Progenitor cell of endocrine pancreas (in vitro differentiated cells): ENCODE data around the gene SNRPD2. TPM values are rescaled to one million over a fixed set of nuclear protein-coding genes. Genes with fewer than 3 reads are reported as not detected.
A peak's percentile ranks its signal among the peaks of the same experiment; 100 is the strongest.

Experiments
- DNase-seq: peaks from one replicate; pipeline ENCODE4 v3.0.0; 2021; ENCODE audit warnings: low spot score; ENCODE audit not compliant: unreplicated experiment
- H3K27ac Mint-ChIP-seq: 2 replicates; pipeline ENCODE4 v1.8.0; 2021; ENCODE audit warnings: mild to moderate bottlenecking, moderate library complexity, mixed read lengths
- H3K27me3 Mint-ChIP-seq: 2 replicates; pipeline ENCODE4 v1.8.0; 2021; ENCODE audit warnings: mixed read lengths
- H3K36me3 Mint-ChIP-seq: 2 replicates; pipeline ENCODE4 v1.8.0; 2022; ENCODE audit warnings: mixed read lengths; ENCODE audit not compliant: insufficient read depth
- H3K4me1 Mint-ChIP-seq: 2 replicates; pipeline ENCODE4 v1.8.0; 2021; ENCODE audit warnings: low read depth, mixed read lengths
- H3K4me3 Mint-ChIP-seq: 2 replicates; pipeline ENCODE4 v1.8.0; 2021; ENCODE audit warnings: low read depth, mild to moderate bottlenecking, moderate library complexity, mixed read lengths
- H3K9me3 Mint-ChIP-seq: 2 replicates; pipeline ENCODE4 v1.8.0; 2021; ENCODE audit warnings: low read depth, mixed read lengths
- total RNA-seq: library from RNA; stranded (reverse); gene quantifications from 2 replicates; pipeline ENCODE4 v1.2.1, GENCODE V29; 2021
- TF ChIP-seq, protein P1 (sequence below): fragments of 200-600 bp; sonication (generic); IDR thresholded peaks from one replicate; pipeline ENCODE4 v1.5.0; 2021; ENCODE audit warnings: antibody characterized with exemption, mild to moderate bottlenecking; ENCODE audit not compliant: unreplicated experiment

SNRPD2 gene
- total RNA-seq, 1 donor from 2014 or later: 401 TPM

- peak; percentile 83 for DNase-seq
- no peaks in the 10 kb centered on the region for H3K36me3 Mint-ChIP-seq
- peak overlapping the region; percentile 70 for H3K27ac Mint-ChIP-seq
- peaks cover 23% of the 10 kb centered on the region for H3K4me1 Mint-ChIP-seq
- H3K9me3 Mint-ChIP-seq: peaks cover 6% of the 10 kb centered on the region
- peak overlapping the region; percentile 72 for H3K4me3 Mint-ChIP-seq
- TF ChIP-seq, protein P1, sequence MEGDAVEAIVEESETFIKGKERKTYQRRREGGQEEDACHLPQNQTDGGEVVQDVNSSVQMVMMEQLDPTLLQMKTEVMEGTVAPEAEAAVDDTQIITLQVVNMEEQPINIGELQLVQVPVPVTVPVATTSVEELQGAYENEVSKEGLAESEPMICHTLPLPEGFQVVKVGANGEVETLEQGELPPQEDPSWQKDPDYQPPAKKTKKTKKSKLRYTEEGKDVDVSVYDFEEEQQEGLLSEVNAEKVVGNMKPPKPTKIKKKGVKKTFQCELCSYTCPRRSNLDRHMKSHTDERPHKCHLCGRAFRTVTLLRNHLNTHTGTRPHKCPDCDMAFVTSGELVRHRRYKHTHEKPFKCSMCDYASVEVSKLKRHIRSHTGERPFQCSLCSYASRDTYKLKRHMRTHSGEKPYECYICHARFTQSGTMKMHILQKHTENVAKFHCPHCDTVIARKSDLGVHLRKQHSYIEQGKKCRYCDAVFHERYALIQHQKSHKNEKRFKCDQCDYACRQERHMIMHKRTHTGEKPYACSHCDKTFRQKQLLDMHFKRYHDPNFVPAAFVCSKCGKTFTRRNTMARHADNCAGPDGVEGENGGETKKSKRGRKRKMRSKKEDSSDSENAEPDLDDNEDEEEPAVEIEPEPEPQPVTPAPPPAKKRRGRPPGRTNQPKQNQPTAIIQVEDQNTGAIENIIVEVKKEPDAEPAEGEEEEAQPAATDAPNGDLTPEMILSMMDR: peak; percentile 98
- H3K27me3 Mint-ChIP-seq: peaks cover 14% of the 10 kb centered on the region
Observed at GRCh38 chr19:45643024-45643926, 48.5 kb downstream of the SNRPD2 start.

DNA sequence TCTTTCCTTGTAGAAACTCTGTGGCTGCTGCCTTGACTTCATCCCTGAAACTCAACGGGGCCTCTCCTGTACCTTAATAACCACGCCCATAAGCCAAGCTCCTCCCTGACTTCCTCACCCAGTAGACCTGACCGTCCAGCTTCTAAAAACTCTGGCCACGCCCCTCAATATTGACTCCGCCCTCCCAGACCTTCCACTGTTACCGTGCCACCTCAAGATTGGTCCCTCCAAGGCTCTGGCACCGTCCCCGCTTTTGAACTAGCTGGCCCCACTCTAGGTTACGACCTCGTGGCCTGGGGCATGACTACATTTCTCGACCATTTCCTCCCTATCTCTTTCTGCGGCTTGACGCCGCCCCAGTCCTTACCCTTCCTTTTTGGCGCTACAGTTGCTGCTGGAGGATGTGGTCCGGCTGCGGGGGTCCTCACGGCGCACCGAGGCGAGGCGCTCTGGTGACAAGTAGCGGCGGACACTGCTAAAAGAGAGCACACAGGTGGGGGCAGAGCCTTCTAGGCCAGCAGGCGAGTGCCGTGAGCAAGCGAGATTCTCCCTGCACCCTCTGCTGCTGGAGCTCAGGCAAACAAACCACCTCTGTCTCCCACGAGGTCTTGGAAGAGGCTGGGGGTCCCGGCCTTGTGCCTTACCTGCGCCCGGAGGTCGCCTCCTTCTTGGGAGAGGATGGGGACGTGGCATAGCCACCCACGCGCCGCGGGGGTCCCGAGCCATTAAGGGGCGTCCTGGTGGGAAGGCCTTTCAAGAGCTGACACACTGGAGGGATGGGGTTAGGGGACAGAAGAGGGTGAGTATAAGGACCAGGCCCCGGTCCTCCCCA, 50.3 kb downstream of the SNRPD2 start:
- Mint-ChIP-seq H3K4me1 (peaks cover 25% of the 10 kb centered on the region), H3K27me3 (peaks cover 14% of the 10 kb centered on the region), H3K36me3 (no peaks in the 10 kb centered on the region), H3K9me3 (peaks cover 6% of the 10 kb centered on the region), H3K4me3 (peak overlapping the region; percentile 61), H3K27ac (peak overlapping the region; percentile 70)
- TF ChIP-seq, protein P1: no peak
- peak; percentile 49 for DNase-seq

DNA sequence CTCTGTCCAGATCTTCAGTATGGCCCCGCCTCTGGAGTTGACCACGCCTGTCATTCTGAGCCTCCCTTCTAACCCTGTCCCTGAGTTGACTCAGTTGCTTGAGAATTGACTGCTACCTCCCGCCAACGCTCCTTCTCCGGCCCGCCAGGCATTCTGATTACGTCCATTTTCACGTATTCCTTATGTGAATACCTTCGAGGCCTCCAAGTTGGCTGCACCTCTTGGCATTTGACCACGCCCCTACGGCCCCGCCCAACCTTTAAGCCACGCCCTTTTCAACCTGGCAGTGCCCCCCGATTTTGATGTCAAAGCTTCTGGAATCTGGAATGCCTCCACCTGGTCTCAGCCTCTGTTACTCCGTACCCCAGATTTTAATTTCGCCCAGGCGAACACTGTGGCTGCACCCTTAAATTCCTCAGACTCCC, 50.9 kb downstream of the SNRPD2 start:
- H3K36me3 Mint-ChIP-seq: no peaks in the 10 kb centered on the region
- peak overlapping the region; percentile 61 for H3K4me3 Mint-ChIP-seq
- H3K4me1 Mint-ChIP-seq: peaks cover 23% of the 10 kb centered on the region
- peak overlapping the region; percentile 62 for H3K27ac Mint-ChIP-seq
- peaks cover 14% of the 10 kb centered on the region for H3K27me3 Mint-ChIP-seq
- DNase-seq: no peak
- TF ChIP-seq, protein P1: no peak
- H3K9me3 Mint-ChIP-seq: peaks cover 6% of the 10 kb centered on the region

GRCh38 chr19:45638930-45639729, 52.6 kb downstream of the SNRPD2 start, which contains the start of gene EML2:
Gene EML2 (minus strand): TSS chr19:45639397. CDS start chr19:45639376, 21 bp downstream.
- Mint-ChIP-seq H3K9me3 (peaks cover 6% of the 10 kb centered on the region), H3K36me3 (no peaks in the 10 kb centered on the region), H3K4me1 (peaks cover 23% of the 10 kb centered on the region), H3K27me3 (peaks cover 14% of the 10 kb centered on the region), H3K27ac (peak within 1 kb of the TSS; percentile 67), H3K4me3 (peak within 1 kb of the TSS; percentile 87)
- TF ChIP-seq, protein P1: peak; percentile 37
- DNase-seq: peak; percentile 48
